Stimulated activated CD8-positive, alpha-beta memory T cell treated with anti-CD3 and anti-CD28 coated beads, Interleukin-12 subunit alpha, Interleukin-12 subunit beta, amount 100 ng/mL, for 24 hours (primary cell): ENCODE measurements around the gene SYNE2.

Source experiments
- DNase-seq: peaks from one replicate; pipeline ENCODE4 v3.0.0-alpha.2; 2020; ENCODE audit errors: extremely low read depth

Gene SYNE2

DNA sequence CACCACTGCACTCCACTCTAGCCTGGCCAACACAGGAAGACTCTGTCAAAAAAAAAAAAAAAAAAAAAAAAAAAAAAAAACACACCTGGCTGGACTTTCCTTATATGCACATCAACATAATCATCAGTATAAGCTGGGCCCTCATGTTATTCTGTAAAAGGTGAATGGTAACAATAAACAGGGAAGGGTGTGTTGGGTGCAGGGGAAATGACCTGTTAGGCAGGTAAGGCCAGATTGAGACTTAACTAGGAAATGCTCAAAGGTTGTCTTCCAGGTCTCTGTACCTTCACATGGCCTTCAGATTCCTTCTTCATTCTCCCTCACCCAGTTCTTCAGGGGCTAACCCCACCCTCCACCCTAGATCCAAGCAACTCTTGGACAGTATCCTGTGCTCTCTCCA, 393.9 kb downstream of the SYNE2 start:
- DNase-seq, result no peak

DNA sequence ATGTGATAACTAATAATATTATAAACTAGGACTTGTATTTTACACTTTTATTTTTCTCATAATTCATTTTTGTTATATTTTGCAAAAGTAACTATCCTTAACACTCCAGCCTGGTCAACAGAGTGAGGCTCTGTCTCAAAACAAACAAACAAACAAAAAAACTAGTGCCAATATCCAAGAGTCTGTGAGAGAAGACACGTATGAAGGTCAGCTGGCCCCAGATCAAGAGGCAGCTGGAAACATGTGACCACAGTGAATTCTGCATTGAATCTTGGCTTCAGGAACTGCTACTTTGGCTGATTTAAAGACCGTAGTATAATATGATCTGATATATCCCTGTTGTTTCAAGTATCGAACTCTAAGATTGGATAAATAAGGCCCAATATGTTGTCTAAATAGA, 394.4 kb downstream of the SYNE2 start:
- no peak for DNase-seq

DNA sequence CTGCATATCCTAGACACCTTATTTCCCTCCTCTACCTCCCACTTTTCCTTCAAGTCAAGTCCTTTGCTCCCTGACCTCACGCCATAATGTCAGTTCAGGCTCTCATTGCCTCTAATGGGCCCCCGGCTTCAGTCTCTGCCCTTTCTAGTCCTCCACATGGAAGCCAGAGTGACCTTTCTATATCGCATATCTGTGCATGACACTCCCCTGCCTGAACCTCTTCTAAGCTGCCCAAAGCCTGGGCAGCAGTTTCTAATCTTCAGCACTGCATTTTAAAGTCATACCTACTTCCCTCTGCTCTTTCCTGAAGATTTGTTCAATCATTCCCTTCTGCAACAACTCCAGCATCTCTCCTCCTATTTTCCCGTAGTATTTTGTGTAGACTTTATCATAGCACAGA, 395.9 kb downstream of the SYNE2 start:
- DNase-seq, result no peak

DNA sequence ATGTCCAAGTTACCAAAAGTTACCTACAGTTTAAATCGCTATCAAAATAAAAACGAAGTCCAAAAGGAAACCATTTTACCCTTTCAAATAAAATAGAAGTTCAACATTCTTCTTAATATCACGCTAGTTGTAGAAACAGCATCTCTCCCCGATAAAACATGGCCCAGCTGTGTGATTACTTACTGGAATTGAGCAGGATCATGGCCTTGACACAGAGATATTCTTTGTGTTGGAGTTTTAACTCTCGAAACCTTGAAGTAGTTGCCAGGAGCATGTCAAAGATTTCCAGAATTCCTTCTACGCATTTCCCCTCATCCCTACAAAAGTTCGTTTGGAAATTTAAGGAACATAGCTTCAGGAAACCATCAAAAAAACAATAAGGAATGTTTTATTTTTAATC, 396.6 kb downstream of the SYNE2 start:
- DNase-seq, result no peak

DNA sequence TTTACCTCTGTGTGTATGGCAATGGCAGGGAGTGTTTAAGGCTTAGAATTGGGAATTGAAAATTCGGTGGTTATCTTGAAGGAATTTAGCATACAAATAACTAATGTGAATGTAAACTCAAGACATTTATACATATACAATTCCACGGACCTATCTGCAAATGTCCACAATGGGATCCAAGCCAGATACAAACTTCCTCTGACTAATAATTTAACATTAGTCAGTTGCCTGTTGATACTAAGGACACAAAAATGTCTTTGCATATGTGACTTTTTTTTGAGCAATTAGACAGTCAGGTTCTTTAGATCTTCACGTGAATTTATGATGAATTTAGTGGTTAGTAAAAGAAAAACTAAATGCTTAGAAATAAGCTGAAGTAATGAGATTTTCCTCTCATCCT, 400.9 kb downstream of the SYNE2 start:
- DNase-seq, result no peak

DNA sequence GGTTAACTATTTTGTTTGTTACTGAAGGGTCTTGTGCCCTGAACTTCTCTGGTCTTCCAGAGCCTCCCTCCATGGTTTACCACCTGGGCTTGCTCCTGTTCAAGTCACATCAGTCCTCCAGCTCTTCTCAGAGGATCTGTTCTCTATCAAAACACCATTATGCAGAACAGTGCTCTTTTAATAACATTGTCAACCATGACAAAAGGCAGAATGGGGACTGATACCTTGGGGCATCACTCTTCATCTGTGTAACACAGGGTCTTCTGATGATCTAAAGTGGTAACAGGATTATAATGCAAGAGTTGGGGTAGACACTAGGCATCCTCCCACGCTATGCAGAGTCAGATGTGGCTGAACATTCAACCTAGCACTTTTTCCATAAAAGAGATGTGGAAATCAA, 403.0 kb downstream of the SYNE2 start:
- DNase-seq, result no peak

DNA sequence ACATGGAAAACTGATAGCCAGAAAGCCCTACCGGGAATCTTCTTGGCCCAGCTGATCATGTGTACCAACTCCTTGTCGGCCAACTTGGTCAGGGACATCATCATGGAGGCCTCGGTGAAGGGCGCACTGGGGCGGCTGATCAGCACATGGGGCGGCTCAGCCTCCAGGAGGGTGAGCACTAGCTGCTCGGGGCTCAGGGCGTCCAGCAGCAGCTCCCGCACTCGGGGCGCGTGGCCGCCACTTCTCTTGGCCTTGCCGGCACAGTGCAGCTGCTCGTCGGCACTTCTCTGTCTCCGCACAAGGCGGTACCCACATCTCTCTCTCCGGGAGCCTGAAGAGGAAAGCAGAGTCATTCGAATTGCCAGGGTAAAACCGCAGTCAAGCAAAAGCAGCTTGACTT, 407.6 kb downstream of the SYNE2 start:
- no peak for DNase-seq

DNA sequence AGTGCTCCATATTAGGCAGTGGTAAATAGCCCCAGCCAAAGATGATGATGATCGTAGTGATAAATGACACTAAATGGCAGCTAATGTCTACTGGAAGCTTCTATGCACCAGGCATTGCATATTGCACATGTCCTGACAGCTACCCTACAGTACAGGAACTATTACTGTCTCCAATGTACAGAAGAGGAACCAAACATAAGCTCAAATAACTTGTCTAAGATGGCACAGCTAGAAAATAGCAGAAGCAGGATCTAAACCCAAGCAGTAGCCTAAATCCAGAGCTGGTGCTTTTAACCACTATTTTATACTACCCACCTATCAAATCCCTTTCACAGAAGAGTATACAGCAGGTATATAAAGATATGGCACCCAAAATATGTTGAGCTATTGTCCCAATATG, 412.4 kb downstream of the SYNE2 start:
- no peak for DNase-seq

DNA sequence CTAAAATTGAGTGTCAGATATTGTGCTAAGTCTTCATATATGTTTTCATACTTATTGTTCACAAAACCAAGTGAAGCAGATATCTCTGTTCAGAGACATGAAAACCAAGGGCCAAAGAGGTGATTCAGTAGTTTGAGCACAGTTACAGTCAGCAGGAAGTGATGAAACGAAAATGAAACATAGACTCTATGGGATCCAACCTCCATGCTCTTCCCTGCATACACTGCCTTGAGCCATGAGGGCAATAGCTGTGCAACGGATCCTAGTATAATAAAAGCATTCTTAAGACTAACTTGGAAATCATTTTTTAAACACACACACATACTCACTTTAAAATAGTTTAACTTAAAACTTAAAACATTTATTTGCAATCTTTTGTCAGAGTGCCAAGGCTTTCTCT, 413.4 kb downstream of the SYNE2 start:
- no peak for DNase-seq

DNA sequence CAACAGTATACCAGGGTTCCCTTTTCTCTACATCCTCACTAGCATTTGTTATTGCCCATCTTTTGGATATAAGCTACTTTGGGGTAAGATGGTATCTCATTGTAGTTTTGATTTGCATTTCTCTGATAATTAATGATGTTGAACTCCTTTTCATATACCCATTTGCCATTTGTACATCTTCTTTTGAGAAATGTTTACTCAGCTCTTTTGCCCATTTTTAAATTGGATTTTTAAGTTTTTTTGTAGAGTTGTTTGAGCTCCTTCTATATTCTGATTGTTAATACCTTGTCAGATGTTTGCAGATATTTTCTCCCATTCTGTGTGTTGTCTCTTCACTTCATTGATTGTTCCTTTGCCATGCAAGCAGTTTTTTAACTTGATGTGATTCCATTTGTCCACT, 419.2 kb downstream of the SYNE2 start:
- no peak for DNase-seq
